Stimulated activated naive CD8-positive, alpha-beta T cell treated with anti-CD3 and anti-CD28 coated beads, Interleukin-15, Interleukin-2, amounts not matched to agents 100 ng/mL and 50 ng/mL, for 24 hours (primary cell): ENCODE results near the gene ANO9.

ENCODE experiments used
- H3K27ac Mint-ChIP-seq: one replicate; pipeline ENCODE4 v1.8.0; 2021; ENCODE audit warnings: mild to moderate bottlenecking, mixed read lengths
- H3K27me3 Mint-ChIP-seq: one replicate; pipeline ENCODE4 v1.8.0; 2021; ENCODE audit warnings: mixed read lengths
- H3K36me3 Mint-ChIP-seq: one replicate; pipeline ENCODE4 v1.8.0; 2021; ENCODE audit warnings: low read depth, mixed read lengths
- H3K4me1 Mint-ChIP-seq: one replicate; pipeline ENCODE4 v1.8.0; 2021; ENCODE audit warnings: low read depth, mixed read lengths
- H3K4me3 Mint-ChIP-seq: one replicate; pipeline ENCODE4 v1.8.0; 2021; ENCODE audit warnings: mild to moderate bottlenecking, mixed read lengths
- H3K9me3 Mint-ChIP-seq: one replicate; pipeline ENCODE4 v1.8.0; 2021; ENCODE audit warnings: mixed read lengths

ANO9 gene

GRCh38 chr11:449889-450808 is 8.3 kb upstream of the ANO9 start, which contains the start of gene PTDSS2:
PTDSS2 (plus strand) TSS chr11:450279; CDS start chr11:450456, 177 bp downstream.
- H3K27me3 Mint-ChIP-seq: no peaks in the 10 kb centered on the region
- H3K4me1 Mint-ChIP-seq: peaks cover 31% of the 10 kb centered on the region
- H3K36me3 Mint-ChIP-seq: peaks cover 18% of the 10 kb centered on the region

GRCh38 chr11:447923-448731 is 6.3 kb upstream of the ANO9 start:
- Mint-ChIP-seq H3K4me1 (peaks cover 31% of the 10 kb centered on the region), H3K4me3 (peak overlapping the region; percentile 90), H3K27ac (peak overlapping the region; percentile 87), H3K9me3 (no peaks in the 10 kb centered on the region), H3K27me3 (no peaks in the 10 kb centered on the region), H3K36me3 (peaks cover 9% of the 10 kb centered on the region)

More at GRCh38 chr11:449889-450808, 8.3 kb upstream of the ANO9 start, which contains the start of gene PTDSS2:
- Mint-ChIP-seq H3K4me3 (peak within 1 kb of the TSS; percentile 98), H3K27ac (peak within 1 kb of the TSS; percentile 94), H3K9me3 (no peaks in the 10 kb centered on the region)

GRCh38 chr11:446891-447290 is 5.1 kb upstream of the ANO9 start:
- Mint-ChIP-seq H3K4me3 (no peak overlapping the region), H3K36me3 (peaks cover 6% of the 10 kb centered on the region), H3K27ac (no peak overlapping the region), H3K9me3 (no peaks in the 10 kb centered on the region), H3K4me1 (peaks cover 27% of the 10 kb centered on the region), H3K27me3 (no peaks in the 10 kb centered on the region)

GRCh38 chr11:445765-446588 is 4.2 kb upstream of the ANO9 start:
- peaks cover under 1% of the 10 kb centered on the region for H3K36me3 Mint-ChIP-seq
- H3K4me3 Mint-ChIP-seq: no peak overlapping the region
- no peaks in the 10 kb centered on the region for H3K9me3 Mint-ChIP-seq
- H3K27ac Mint-ChIP-seq: peak overlapping the region; percentile 65
- no peaks in the 10 kb centered on the region for H3K27me3 Mint-ChIP-seq
- H3K4me1 Mint-ChIP-seq: peaks cover 22% of the 10 kb centered on the region

GRCh38 chr11:444396-445144 is 2.8 kb upstream of the ANO9 start:
- peaks cover 27% of the 10 kb centered on the region for H3K4me1 Mint-ChIP-seq
- H3K27me3 Mint-ChIP-seq: no peaks in the 10 kb centered on the region
- H3K27ac Mint-ChIP-seq: no peak overlapping the region
- H3K9me3 Mint-ChIP-seq: no peaks in the 10 kb centered on the region
- H3K4me3 Mint-ChIP-seq: no peak overlapping the region
- no peaks in the 10 kb centered on the region for H3K36me3 Mint-ChIP-seq

- H3K4me1 Mint-ChIP-seq: peaks cover 22% of the 10 kb centered on the region
- H3K36me3 Mint-ChIP-seq: no peaks in the 10 kb centered on the region
- no peaks in the 10 kb centered on the region for H3K9me3 Mint-ChIP-seq
- H3K4me3 Mint-ChIP-seq: no peak overlapping the region
- no peak overlapping the region for H3K27ac Mint-ChIP-seq
- H3K27me3 Mint-ChIP-seq: no peaks in the 10 kb centered on the region
These were observed 1.9 kb upstream of the ANO9 start for GRCh38 chr11:443542-444199.

GRCh38 chr11:442611-443081 is 835 bp upstream of the ANO9 start:
- no peak overlapping the region for H3K4me3 Mint-ChIP-seq
- no peak overlapping the region for H3K27ac Mint-ChIP-seq
- H3K9me3 Mint-ChIP-seq: no peaks in the 10 kb centered on the region
- H3K27me3 Mint-ChIP-seq: no peaks in the 10 kb centered on the region
- peaks cover 20% of the 10 kb centered on the region for H3K4me1 Mint-ChIP-seq
- no peaks in the 10 kb centered on the region for H3K36me3 Mint-ChIP-seq

- peak overlapping the region; percentile 70 for H3K4me3 Mint-ChIP-seq
- H3K27me3 Mint-ChIP-seq: no peaks in the 10 kb centered on the region
- H3K36me3 Mint-ChIP-seq: no peaks in the 10 kb centered on the region
- H3K9me3 Mint-ChIP-seq: no peaks in the 10 kb centered on the region
- H3K4me1 Mint-ChIP-seq: peaks cover 25% of the 10 kb centered on the region
- H3K27ac Mint-ChIP-seq: no peak overlapping the region
These were observed 781 bp downstream of the ANO9 start for GRCh38 chr11:441043-441417.

- no peaks in the 10 kb centered on the region for H3K27me3 Mint-ChIP-seq
- H3K9me3 Mint-ChIP-seq: no peaks in the 10 kb centered on the region
- H3K4me1 Mint-ChIP-seq: peaks cover 25% of the 10 kb centered on the region
- H3K36me3 Mint-ChIP-seq: no peaks in the 10 kb centered on the region
- peak overlapping the region; percentile 70 for H3K4me3 Mint-ChIP-seq
- no peak overlapping the region for H3K27ac Mint-ChIP-seq
These were observed 1.5 kb downstream of the ANO9 start for GRCh38 chr11:440065-441042.

- Mint-ChIP-seq H3K27me3 (no peaks in the 10 kb centered on the region), H3K4me1 (peaks cover 25% of the 10 kb centered on the region), H3K4me3 (no peak overlapping the region), H3K27ac (no peak overlapping the region), H3K9me3 (no peaks in the 10 kb centered on the region), H3K36me3 (no peaks in the 10 kb centered on the region)
These were observed 2.3 kb downstream of the ANO9 start for GRCh38 chr11:439315-440064.

GRCh38 chr11:438101-438844 is 3.5 kb downstream of the ANO9 start:
- Mint-ChIP-seq H3K4me1 (peaks cover 25% of the 10 kb centered on the region), H3K27me3 (no peaks in the 10 kb centered on the region), H3K9me3 (no peaks in the 10 kb centered on the region), H3K27ac (no peak overlapping the region), H3K4me3 (no peak overlapping the region), H3K36me3 (no peaks in the 10 kb centered on the region)
